Parathyroid adenoma (tissue), 2 donors: ENCODE data around the gene MOB3B.

Experiments used
- H2AFZ ChIP-seq: fragments of 300-600 bp; sonication (generic); one replicate; pipeline ENCODE4 v1.7.0; 2017; ENCODE audit warnings: antibody characterized with exemption, mild to moderate bottlenecking
- H3K27ac ChIP-seq: fragments of 300-600 bp; sonication (generic); one replicate; pipeline ENCODE4 v1.7.0; 2017
- H3K27me3 ChIP-seq: fragments of 300-600 bp; sonication (generic); one replicate; pipeline ENCODE4 v1.7.0; 2017; ENCODE audit warnings: low read length; ENCODE audit not compliant: control insufficient read depth, insufficient read depth
- H3K36me3 ChIP-seq: fragments of 300-600 bp; sonication (generic); one replicate; pipeline ENCODE4 v1.7.0; 2017; ENCODE audit warnings: low read length; ENCODE audit not compliant: control insufficient read depth, insufficient read depth
- H3K4me1 ChIP-seq: fragments of 300-600 bp; sonication (generic); one replicate; pipeline ENCODE4 v1.7.0; 2017; ENCODE audit warnings: control low read depth
- H3K4me2 ChIP-seq: fragments of 300-600 bp; sonication (generic); one replicate; pipeline ENCODE4 v1.7.0; 2017; ENCODE audit warnings: low read length
- H3K4me3 ChIP-seq: fragments of 300-600 bp; sonication (generic); one replicate; pipeline ENCODE4 v1.7.0; 2017; ENCODE audit warnings: low read depth, low read length
- H3K79me2 ChIP-seq: fragments of 300-600 bp; sonication (generic); one replicate; pipeline ENCODE4 v1.7.0; 2017; ENCODE audit warnings: control low read depth
- H3K9ac ChIP-seq: fragments of 300-600 bp; sonication (generic); one replicate; pipeline ENCODE4 v1.7.0; 2017; ENCODE audit warnings: mild to moderate bottlenecking
- H3K9me3 ChIP-seq: fragments of 300-600 bp; sonication (generic); one replicate; pipeline ENCODE4 v1.7.0; 2017; ENCODE audit warnings: low read length; ENCODE audit not compliant: control insufficient read depth
- CTCF ChIP-seq: fragments of 300-600 bp; sonication (generic); IDR thresholded peaks from one replicate; pipeline ENCODE4 v1.7.0; 2017; ENCODE audit warnings: antibody characterized with exemption, mild to moderate bottlenecking
- donor health status: primary hyperparathyroidism.

Gene MOB3B

GRCh38 chr9:27572061-27572460 is 42.4 kb upstream of the MOB3B start:
- Histone ChIP-seq H3K4me1 (peaks cover 3% of the 10 kb centered on the region), H3K4me2 (peak overlapping the region; percentile 88), H3K4me3 (peak overlapping the region; percentile 80), H3K27me3 (no peaks in the 10 kb centered on the region), H3K79me2 (peaks cover 2% of the 10 kb centered on the region), H3K9me3 (no peaks in the 10 kb centered on the region), H2AFZ (peak overlapping the region; percentile 93), H3K36me3 (no peaks in the 10 kb centered on the region), H3K27ac (peak overlapping the region; percentile 94), H3K9ac (no peak overlapping the region)
- no peak for TF ChIP-seq CTCF

- H3K36me3 ChIP-seq, result no peaks in the 10 kb centered on the region
- no peak overlapping the region for H3K4me2 ChIP-seq
- H3K4me3 ChIP-seq, result no peak overlapping the region
- H2AFZ ChIP-seq, result no peak overlapping the region
- peaks cover 3% of the 10 kb centered on the region for H3K4me1 ChIP-seq
- no peak for TF ChIP-seq CTCF
- no peaks in the 10 kb centered on the region for H3K27me3 ChIP-seq
- no peaks in the 10 kb centered on the region for H3K9me3 ChIP-seq
- no peak overlapping the region for H3K9ac ChIP-seq
- no peak overlapping the region for H3K27ac ChIP-seq
- H3K79me2 ChIP-seq, result peaks cover 6% of the 10 kb centered on the region
Observed at GRCh38 chr9:27571011-27571410, 41.4 kb upstream of the MOB3B start.

- Histone ChIP-seq H3K36me3 (no peaks in the 10 kb centered on the region), H3K9me3 (no peaks in the 10 kb centered on the region), H3K27me3 (no peaks in the 10 kb centered on the region), H3K4me2 (no peak overlapping the region), H3K4me1 (peaks cover 3% of the 10 kb centered on the region), H3K79me2 (peaks cover 6% of the 10 kb centered on the region), H2AFZ (no peak overlapping the region), H3K4me3 (no peak overlapping the region), H3K27ac (no peak overlapping the region), H3K9ac (no peak overlapping the region)
- no peak for TF ChIP-seq CTCF
Observed at GRCh38 chr9:27569406-27569805, 39.8 kb upstream of the MOB3B start.

GRCh38 chr9:27566118-27566517 is 36.5 kb upstream of the MOB3B start:
- Histone ChIP-seq H3K4me1 (no peaks in the 10 kb centered on the region), H3K4me2 (no peak overlapping the region), H3K79me2 (peaks cover 6% of the 10 kb centered on the region), H2AFZ (no peak overlapping the region), H3K4me3 (no peak overlapping the region), H3K27ac (no peak overlapping the region), H3K9me3 (no peaks in the 10 kb centered on the region), H3K27me3 (no peaks in the 10 kb centered on the region), H3K9ac (no peak overlapping the region), H3K36me3 (no peaks in the 10 kb centered on the region)
- TF ChIP-seq CTCF, result no peak

GRCh38 chr9:27565696-27566095 is 36.1 kb upstream of the MOB3B start:
- TF ChIP-seq CTCF, result no peak
- H3K4me1 ChIP-seq, result no peaks in the 10 kb centered on the region
- no peak overlapping the region for H3K4me3 ChIP-seq
- no peak overlapping the region for H3K4me2 ChIP-seq
- no peaks in the 10 kb centered on the region for H3K36me3 ChIP-seq
- H3K27me3 ChIP-seq, result no peaks in the 10 kb centered on the region
- H3K9ac ChIP-seq, result no peak overlapping the region
- no peak overlapping the region for H3K27ac ChIP-seq
- no peak overlapping the region for H2AFZ ChIP-seq
- H3K9me3 ChIP-seq, result no peaks in the 10 kb centered on the region
- H3K79me2 ChIP-seq, result peaks cover 6% of the 10 kb centered on the region
